ENCODE measurements around the gene FOXP4. TPM values are rescaled to one million over a fixed set of nuclear protein-coding genes. Genes with fewer than 3 reads are reported as not detected.

FOXP4 gene
- total and polyA plus RNA-seq, 2 donors from 2014 or later = 14.0 to 33.2 TPM

- no peak overlapping the region for H3K9ac ChIP-seq (ENCODE audit: low read length in 3 of 3)
These were observed 43.1 kb upstream of the FOXP4 start for GRCh38 chr6:41502917-41503671.

GRCh38 chr6:41503827-41504465, 42.2 kb upstream of the FOXP4 start:
- Histone ChIP-seq H3K9ac (ENCODE audit: low read length in 3 of 3) (no peak overlapping the region), H3K4me1 (ENCODE audit: control insufficient read depth in 2 of 3, insufficient read depth in 2 of 3, low read depth in 1 of 3, low read length in 3 of 3) (peaks cover 0 to 6% (median 0%) of the 10 kb centered on the region in 3 donors), H3K27me3 (ENCODE audit: control insufficient read depth, insufficient read depth, low read length) (peaks cover 7% of the 10 kb centered on the region), H3K4me3 (ENCODE audit: low read length in 3 of 3) (peak overlapping the region in 1 of 3 donors; percentile 21), H3K27ac (ENCODE audit: low read depth in 2 of 2, low read length in 2 of 2) (peak overlapping the region in 1 of 2 donors; percentile 16), H3K36me3 (ENCODE audit: control insufficient read depth in 2 of 3, insufficient read depth in 3 of 3, low read length in 3 of 3) (no peaks in the 10 kb centered on the region), H3K9me3 (ENCODE audit: control insufficient read depth in 2 of 3, insufficient read depth in 1 of 3, low read length in 3 of 3) (no peaks in the 10 kb centered on the region)
- peak; percentile 64 to 89 (median 78) for DNase-seq
- intact Hi-C loops (cut with DNase I) = no loop called here
- no peak for FAIRE-seq
- no peak for TF ChIP-seq CTCF (IDR thresholded peaks at IDR 0.05; ENCODE audit: borderline replicate concordance, extremely low read depth, insufficient read depth)

More at GRCh38 chr6:41502917-41503671, 43.1 kb upstream of the FOXP4 start:
- Histone ChIP-seq H3K9me3 (ENCODE audit: control insufficient read depth in 2 of 3, insufficient read depth in 1 of 3, low read length in 3 of 3) (no peaks in the 10 kb centered on the region), H3K27ac (ENCODE audit: low read depth in 2 of 2, low read length in 2 of 2) (peak overlapping the region in 1 of 2 donors; percentile 22), H3K4me1 (ENCODE audit: control insufficient read depth in 2 of 3, insufficient read depth in 2 of 3, low read depth in 1 of 3, low read length in 3 of 3) (peaks cover 0 to 6% (median 0%) of the 10 kb centered on the region in 3 donors), H3K36me3 (ENCODE audit: control insufficient read depth in 2 of 3, insufficient read depth in 3 of 3, low read length in 3 of 3) (no peaks in the 10 kb centered on the region), H3K4me3 (ENCODE audit: low read length in 3 of 3) (no peak overlapping the region), H3K27me3 (ENCODE audit: control insufficient read depth, insufficient read depth, low read length) (peaks cover 7% of the 10 kb centered on the region)
- no peak for TF ChIP-seq CTCF (IDR thresholded peaks at IDR 0.05; ENCODE audit: borderline replicate concordance, extremely low read depth, insufficient read depth)
- DNase-seq (peak; percentile 76 to 90 (median 84)), FAIRE-seq (no peak)
- intact Hi-C loops (cut with DNase I) = no loop called here

GRCh38 chr6:41504466-41505121, 41.6 kb upstream of the FOXP4 start:
- DNase-seq = peak in 3 of 5 donors; percentile 52 to 67 (median 65)
- Histone ChIP-seq H3K36me3 (ENCODE audit: control insufficient read depth in 2 of 3, insufficient read depth in 3 of 3, low read length in 3 of 3) (no peaks in the 10 kb centered on the region), H3K27me3 (ENCODE audit: control insufficient read depth, insufficient read depth, low read length) (peaks cover 7% of the 10 kb centered on the region), H3K4me3 (ENCODE audit: low read length in 3 of 3) (peak overlapping the region in 2 of 3 donors; percentile 25 to 54), H3K27ac (ENCODE audit: low read depth in 2 of 2, low read length in 2 of 2) (peak overlapping the region; percentile 16 to 20), H3K4me1 (ENCODE audit: control insufficient read depth in 2 of 3, insufficient read depth in 2 of 3, low read depth in 1 of 3, low read length in 3 of 3) (peaks cover 0 to 6% (median 0%) of the 10 kb centered on the region in 3 donors), H3K9me3 (ENCODE audit: control insufficient read depth in 2 of 3, insufficient read depth in 1 of 3, low read length in 3 of 3) (no peaks in the 10 kb centered on the region), H3K9ac (ENCODE audit: low read length in 3 of 3) (no peak overlapping the region)
- TF ChIP-seq CTCF (IDR thresholded peaks at IDR 0.05; ENCODE audit: borderline replicate concordance, extremely low read depth, insufficient read depth) = no peak
- no peak for FAIRE-seq
- intact Hi-C loops (cut with DNase I) = no loop called here

Measured in kidney (tissue), 14 donors.